Measurements from ENCODE around the gene IDH2. TPM values are rescaled to one million over a fixed set of nuclear protein-coding genes. Genes with fewer than 3 reads are reported as not detected.

IDH2 gene
- total and polyA plus RNA-seq, 2 experiments from 2014 or later, result 67.7 to 104 TPM

- Histone ChIP-seq H3K4me2 (ENCODE audit: unreplicated experiment) (no peak overlapping the region), H3K4me1 (ENCODE audit: insufficient read depth) (no peaks in the 10 kb centered on the region), H2AFZ (no peak overlapping the region), H3K4me3 (no peak overlapping the region), H3K9ac (no peak overlapping the region), H3K79me2 (ENCODE audit: insufficient read depth) (peaks cover 69% of the 10 kb centered on the region), H3K36me3 (ENCODE audit: low read depth) (no peaks in the 10 kb centered on the region), H3K9me3 (ENCODE audit: low read depth) (no peaks in the 10 kb centered on the region), H3K27ac (no peak overlapping the region), H3K9me2 (ENCODE audit: insufficient read depth) (no peaks in the 10 kb centered on the region), H3F3A (ENCODE audit: insufficient read depth) (no peaks in the 10 kb centered on the region), H3K27me3 (replicated peaks; ENCODE audit: insufficient read depth) (no peaks in the 10 kb centered on the region), H4K20me1 (ENCODE audit: insufficient read depth) (no peaks in the 10 kb centered on the region)
- TF ChIP-seq EZH2 (IDR thresholded peaks at IDR 0.05; ENCODE audit: insufficient read depth, poor library complexity, severe bottlenecking) (no peak), EZH2phosphoT487 (IDR thresholded peaks at IDR 0.05; ENCODE audit: insufficient read depth, low read depth) (no peak)
- 82 to 87% methylated on average over 7 of the region's 7 CpGs for WGBS, 2 experiments (ENCODE audit: low coverage in 1 of 2, low lambda C conversion rate in 2 of 2, missing lambda C conversion rate in 2 of 2)
- in situ Hi-C loops (cut with MboI), result no loop called here
- no peak for DNase-seq
Observed at GRCh38 chr15:90046289-90046688, 56.0 kb downstream of the IDH2 start.

DNA sequence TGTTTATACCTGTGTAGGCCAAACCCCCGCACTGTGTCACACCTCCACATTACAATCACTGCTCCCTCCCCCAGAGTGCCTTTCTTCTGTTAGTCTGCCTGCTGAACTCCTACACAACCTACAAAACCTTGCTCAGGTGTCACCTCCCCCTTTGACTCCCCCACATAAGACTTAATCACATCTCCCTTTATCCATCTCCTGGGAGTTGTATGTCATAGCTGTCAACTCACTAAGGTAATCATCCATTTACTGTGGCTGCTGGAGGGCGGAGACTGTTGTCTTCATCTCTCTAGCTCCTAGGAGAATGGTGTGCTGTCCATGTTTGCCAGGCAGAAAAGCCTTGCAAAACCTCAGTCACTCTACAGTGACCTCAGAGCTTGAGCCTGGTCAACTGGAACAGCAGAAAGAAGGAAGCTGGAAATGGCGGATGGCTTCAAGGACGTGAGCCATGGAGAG is 57.3 kb downstream of the IDH2 start:
- no peak overlapping the region for H3K27ac ChIP-seq
- TF ChIP-seq EZH2 (IDR thresholded peaks at IDR 0.05; ENCODE audit: insufficient read depth, poor library complexity, severe bottlenecking) (no peak), EZH2phosphoT487 (IDR thresholded peaks at IDR 0.05; ENCODE audit: insufficient read depth, low read depth) (no peak)
- no peaks in the 10 kb centered on the region for H3K36me3 ChIP-seq (ENCODE audit: low read depth)

GRCh38 chr15:90044191-90044590 is 58.1 kb downstream of the IDH2 start:
- 86 to 89% methylated on average over 13 to 14 of the region's 14 CpGs for WGBS, 2 experiments (ENCODE audit: low coverage in 1 of 2, low lambda C conversion rate in 2 of 2, missing lambda C conversion rate in 2 of 2)
- Histone ChIP-seq H2AFZ (no peak overlapping the region), H3K9me3 (ENCODE audit: low read depth) (no peaks in the 10 kb centered on the region), H3K79me2 (ENCODE audit: insufficient read depth) (peaks cover 90% of the 10 kb centered on the region), H3K27me3 (replicated peaks; ENCODE audit: insufficient read depth) (no peaks in the 10 kb centered on the region), H3K4me3 (no peak overlapping the region), H3K9me2 (ENCODE audit: insufficient read depth) (no peaks in the 10 kb centered on the region), H3K27ac (no peak overlapping the region), H3K9ac (no peak overlapping the region), H4K20me1 (ENCODE audit: insufficient read depth) (no peaks in the 10 kb centered on the region), H3K4me2 (ENCODE audit: unreplicated experiment) (no peak overlapping the region), H3K4me1 (ENCODE audit: insufficient read depth) (no peaks in the 10 kb centered on the region), H3F3A (ENCODE audit: insufficient read depth) (no peaks in the 10 kb centered on the region), H3K36me3 (ENCODE audit: low read depth) (no peaks in the 10 kb centered on the region)
- TF ChIP-seq EZH2 (IDR thresholded peaks at IDR 0.05; ENCODE audit: insufficient read depth, poor library complexity, severe bottlenecking) (no peak), EZH2phosphoT487 (IDR thresholded peaks at IDR 0.05; ENCODE audit: insufficient read depth, low read depth) (no peak)
- in situ Hi-C loops (cut with MboI), result no loop called here
- DNase-seq, result no peak

More for the DNA sequence above, 57.3 kb downstream of the IDH2 start:
- 99 to 100% methylated on average over 4 of the region's 4 CpGs for WGBS, 2 experiments (ENCODE audit: low coverage in 1 of 2, low lambda C conversion rate in 2 of 2, missing lambda C conversion rate in 2 of 2)
- Histone ChIP-seq H3K9me2 (ENCODE audit: insufficient read depth) (no peaks in the 10 kb centered on the region), H3K79me2 (ENCODE audit: insufficient read depth) (peaks cover 82% of the 10 kb centered on the region), H3K4me2 (ENCODE audit: unreplicated experiment) (no peak overlapping the region), H3K4me3 (no peak overlapping the region), H3K9ac (no peak overlapping the region), H3K4me1 (ENCODE audit: insufficient read depth) (no peaks in the 10 kb centered on the region), H4K20me1 (ENCODE audit: insufficient read depth) (no peaks in the 10 kb centered on the region), H3K27me3 (replicated peaks; ENCODE audit: insufficient read depth) (no peaks in the 10 kb centered on the region), H3F3A (ENCODE audit: insufficient read depth) (no peaks in the 10 kb centered on the region), H2AFZ (no peak overlapping the region), H3K9me3 (ENCODE audit: low read depth) (no peaks in the 10 kb centered on the region)
- in situ Hi-C loops (cut with MboI), result no loop called here
- DNase-seq, result no peak

GRCh38 chr15:90043530-90044010 is 58.7 kb downstream of the IDH2 start:
- Histone ChIP-seq H3K9ac (no peak overlapping the region), H3K27ac (no peak overlapping the region), H3K9me2 (ENCODE audit: insufficient read depth) (no peaks in the 10 kb centered on the region), H2AFZ (no peak overlapping the region), H4K20me1 (ENCODE audit: insufficient read depth) (no peaks in the 10 kb centered on the region), H3K27me3 (replicated peaks; ENCODE audit: insufficient read depth) (no peaks in the 10 kb centered on the region), H3F3A (ENCODE audit: insufficient read depth) (no peaks in the 10 kb centered on the region), H3K36me3 (ENCODE audit: low read depth) (no peaks in the 10 kb centered on the region), H3K4me2 (ENCODE audit: unreplicated experiment) (no peak overlapping the region), H3K4me3 (no peak overlapping the region), H3K4me1 (ENCODE audit: insufficient read depth) (no peaks in the 10 kb centered on the region), H3K79me2 (ENCODE audit: insufficient read depth) (peaks cover 94% of the 10 kb centered on the region), H3K9me3 (ENCODE audit: low read depth) (no peaks in the 10 kb centered on the region)
- in situ Hi-C loops (cut with MboI), result no loop called here
- no peak for DNase-seq
- 89 to 95% methylated on average over 5 of the region's 5 CpGs for WGBS, 2 experiments (ENCODE audit: low coverage in 1 of 2, low lambda C conversion rate in 2 of 2, missing lambda C conversion rate in 2 of 2)
- TF ChIP-seq EZH2phosphoT487 (IDR thresholded peaks at IDR 0.05; ENCODE audit: insufficient read depth, low read depth), result no peak
- TF ChIP-seq EZH2 (IDR thresholded peaks at IDR 0.05; ENCODE audit: insufficient read depth, poor library complexity, severe bottlenecking), result no peak
